GM19351 (cell line): ENCODE data around the gene NLN.
"Not testable (repeated sequence)": the region's sequence is repeated elsewhere in the genome, so short reads cannot be mapped to it uniquely, and the experiment has no call there.

Source experiments
- ATAC-seq: cut with Tn5 transposase; IDR thresholded peaks from one replicate; pipeline ENCODE4 v1.9.1; 2021; ENCODE audit warnings: mild to moderate bottlenecking, moderate library complexity; ENCODE audit not compliant: unreplicated experiment

NLN gene

GRCh38 chr5:65828022-65828896, 106.3 kb downstream of the NLN start:
- no peak for ATAC-seq

GRCh38 chr5:65830856-65831255, 108.9 kb downstream of the NLN start:
- no peak for ATAC-seq

- ATAC-seq = no peak
These were observed 109.3 kb downstream of the NLN start for GRCh38 chr5:65831276-65831675.

- no peak for ATAC-seq
These were observed 110.1 kb downstream of the NLN start for GRCh38 chr5:65832152-65832551.

GRCh38 chr5:65832603-65833228, 110.7 kb downstream of the NLN start:
- ATAC-seq = no peak

- ATAC-seq = no peak
These were observed 111.8 kb downstream of the NLN start for GRCh38 chr5:65833780-65834179.

- ATAC-seq = no peak
These were observed 112.3 kb downstream of the NLN start for GRCh38 chr5:65834306-65834705.

GRCh38 chr5:65835191-65835590, 113.2 kb downstream of the NLN start:
- no peak for ATAC-seq

GRCh38 chr5:65837139-65837538, 115.1 kb downstream of the NLN start:
- ATAC-seq = no peak

- ATAC-seq = not testable (repeated sequence)
These were observed 117.2 kb downstream of the NLN start for GRCh38 chr5:65839170-65839569.

GRCh38 chr5:65840071-65840470, 118.1 kb downstream of the NLN start:
- ATAC-seq = no peak

- ATAC-seq = not testable (repeated sequence)
These were observed 122.8 kb downstream of the NLN start for GRCh38 chr5:65844763-65845162.

GRCh38 chr5:65846101-65846500, 124.1 kb downstream of the NLN start:
- no peak for ATAC-seq

GRCh38 chr5:65847019-65847418, 125.0 kb downstream of the NLN start:
- not testable (repeated sequence) for ATAC-seq

GRCh38 chr5:65849918-65850317, 127.9 kb downstream of the NLN start:
- ATAC-seq = not testable (repeated sequence)

GRCh38 chr5:65854925-65855324, 132.9 kb downstream of the NLN start:
- no peak for ATAC-seq

GRCh38 chr5:65855766-65856315, 133.8 kb downstream of the NLN start:
- no peak for ATAC-seq

GRCh38 chr5:65856520-65856919, 134.5 kb downstream of the NLN start:
- ATAC-seq = no peak

GRCh38 chr5:65858316-65858715, 136.3 kb downstream of the NLN start:
- no peak for ATAC-seq

GRCh38 chr5:65861830-65862241, 139.8 kb downstream of the NLN start:
- ATAC-seq = no peak

GRCh38 chr5:65862384-65862783, 140.4 kb downstream of the NLN start:
- ATAC-seq = no peak

- no peak for ATAC-seq
These were observed 141.7 kb downstream of the NLN start for GRCh38 chr5:65863747-65864146.
